Measurements from ENCODE around the gene MST1.

DNA sequence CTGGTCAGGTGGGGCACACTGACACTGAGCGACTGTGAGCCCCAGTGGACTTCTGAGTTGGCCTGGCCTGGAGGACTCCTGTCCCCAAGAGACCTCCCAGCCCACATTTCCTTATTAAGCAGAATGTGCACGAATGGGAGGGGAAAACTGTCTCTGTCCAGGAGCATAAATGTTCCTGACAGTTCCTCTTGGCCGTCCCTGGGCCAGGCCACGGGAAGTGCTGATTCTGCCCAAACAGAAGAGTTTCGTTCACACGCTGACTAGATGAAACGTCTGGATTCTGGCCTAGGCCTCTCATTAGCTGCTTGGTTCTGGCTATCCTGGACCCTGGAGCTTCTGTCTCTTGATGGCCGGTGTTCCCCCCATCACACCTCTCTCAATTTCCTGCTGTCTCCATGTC is 44.6 kb downstream of the MST1 start:
- TF ChIP-seq, protein P1, sequence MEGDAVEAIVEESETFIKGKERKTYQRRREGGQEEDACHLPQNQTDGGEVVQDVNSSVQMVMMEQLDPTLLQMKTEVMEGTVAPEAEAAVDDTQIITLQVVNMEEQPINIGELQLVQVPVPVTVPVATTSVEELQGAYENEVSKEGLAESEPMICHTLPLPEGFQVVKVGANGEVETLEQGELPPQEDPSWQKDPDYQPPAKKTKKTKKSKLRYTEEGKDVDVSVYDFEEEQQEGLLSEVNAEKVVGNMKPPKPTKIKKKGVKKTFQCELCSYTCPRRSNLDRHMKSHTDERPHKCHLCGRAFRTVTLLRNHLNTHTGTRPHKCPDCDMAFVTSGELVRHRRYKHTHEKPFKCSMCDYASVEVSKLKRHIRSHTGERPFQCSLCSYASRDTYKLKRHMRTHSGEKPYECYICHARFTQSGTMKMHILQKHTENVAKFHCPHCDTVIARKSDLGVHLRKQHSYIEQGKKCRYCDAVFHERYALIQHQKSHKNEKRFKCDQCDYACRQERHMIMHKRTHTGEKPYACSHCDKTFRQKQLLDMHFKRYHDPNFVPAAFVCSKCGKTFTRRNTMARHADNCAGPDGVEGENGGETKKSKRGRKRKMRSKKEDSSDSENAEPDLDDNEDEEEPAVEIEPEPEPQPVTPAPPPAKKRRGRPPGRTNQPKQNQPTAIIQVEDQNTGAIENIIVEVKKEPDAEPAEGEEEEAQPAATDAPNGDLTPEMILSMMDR (IDR thresholded peaks at IDR 0.05) = no peak
- no peak for TF ChIP-seq POLR2A (IDR thresholded peaks at IDR 0.05)

Measured in esophagus squamous epithelium (tissue), 4 donors.